ENCODE measurements around the gene ALX3.

ALX3 gene

DNA sequence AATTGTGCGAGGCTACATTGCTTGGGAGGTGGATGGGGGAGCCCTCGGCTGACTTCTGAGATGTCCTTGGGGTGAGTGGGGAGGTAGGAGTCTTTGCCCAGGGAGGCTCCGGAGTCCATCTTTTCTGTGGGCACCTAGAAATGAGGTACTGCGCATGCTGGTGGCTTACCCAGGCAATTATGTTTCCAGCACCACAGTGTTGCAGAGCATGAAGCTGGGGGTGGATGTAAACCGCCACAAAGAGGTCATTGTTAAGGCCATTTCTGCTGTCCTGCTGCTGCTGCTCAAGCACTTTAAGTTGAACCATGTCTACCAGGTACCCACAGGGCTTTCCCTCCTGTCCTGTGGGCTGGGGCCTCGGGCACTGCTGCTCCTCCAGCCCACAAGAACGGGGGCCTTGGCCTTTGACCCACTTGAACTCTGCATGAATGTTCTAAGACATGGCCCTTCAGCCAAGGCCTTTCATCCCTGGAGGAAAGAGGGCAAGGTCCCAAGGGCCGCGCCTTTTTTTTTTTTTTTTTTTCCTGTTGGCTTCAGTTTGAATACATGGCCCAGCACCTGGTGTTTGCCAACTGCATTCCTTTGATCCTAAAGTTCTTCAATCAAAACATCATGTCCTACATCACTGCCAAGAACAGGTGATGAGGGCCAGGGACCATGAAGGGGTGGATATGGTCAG, 21.4 kb downstream of the ALX3 start:
- DNase-seq (ENCODE audit: low spot score): no peak
- in situ Hi-C loops (cut with MboI; ENCODE audit: low pct_unique_long_range_greater_than_20kb, low sequenced_read_pairs, unreplicated experiment): no loop called here
- TF ChIP-seq, protein P1, sequence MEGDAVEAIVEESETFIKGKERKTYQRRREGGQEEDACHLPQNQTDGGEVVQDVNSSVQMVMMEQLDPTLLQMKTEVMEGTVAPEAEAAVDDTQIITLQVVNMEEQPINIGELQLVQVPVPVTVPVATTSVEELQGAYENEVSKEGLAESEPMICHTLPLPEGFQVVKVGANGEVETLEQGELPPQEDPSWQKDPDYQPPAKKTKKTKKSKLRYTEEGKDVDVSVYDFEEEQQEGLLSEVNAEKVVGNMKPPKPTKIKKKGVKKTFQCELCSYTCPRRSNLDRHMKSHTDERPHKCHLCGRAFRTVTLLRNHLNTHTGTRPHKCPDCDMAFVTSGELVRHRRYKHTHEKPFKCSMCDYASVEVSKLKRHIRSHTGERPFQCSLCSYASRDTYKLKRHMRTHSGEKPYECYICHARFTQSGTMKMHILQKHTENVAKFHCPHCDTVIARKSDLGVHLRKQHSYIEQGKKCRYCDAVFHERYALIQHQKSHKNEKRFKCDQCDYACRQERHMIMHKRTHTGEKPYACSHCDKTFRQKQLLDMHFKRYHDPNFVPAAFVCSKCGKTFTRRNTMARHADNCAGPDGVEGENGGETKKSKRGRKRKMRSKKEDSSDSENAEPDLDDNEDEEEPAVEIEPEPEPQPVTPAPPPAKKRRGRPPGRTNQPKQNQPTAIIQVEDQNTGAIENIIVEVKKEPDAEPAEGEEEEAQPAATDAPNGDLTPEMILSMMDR (IDR thresholded peaks at IDR 0.05; ENCODE audit: extremely low read depth, insufficient read depth, missing control alignments): no peak

DNA sequence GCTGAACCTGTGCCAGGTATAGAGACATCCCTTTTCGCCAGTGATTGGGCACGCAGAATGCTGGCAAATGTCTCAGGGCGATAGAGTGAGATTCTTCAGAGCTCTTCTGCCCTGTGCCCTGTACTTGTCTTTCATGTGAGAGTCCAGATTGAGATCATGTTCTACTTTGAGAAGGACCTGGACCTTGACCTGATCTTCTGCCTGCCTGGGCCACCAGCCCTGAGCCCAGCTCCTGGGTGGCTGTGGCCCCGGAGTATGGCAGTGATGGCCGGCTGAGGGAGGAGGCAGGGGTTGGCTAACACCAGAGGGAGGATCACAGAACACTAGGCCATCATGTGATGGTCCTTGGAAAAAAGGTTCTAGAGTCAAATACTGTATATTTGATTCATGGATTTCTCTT, 22.2 kb downstream of the ALX3 start:
- DNase-seq (ENCODE audit: low spot score): no peak
- in situ Hi-C loops (cut with MboI; ENCODE audit: low pct_unique_long_range_greater_than_20kb, low sequenced_read_pairs, unreplicated experiment): no loop called here
- TF ChIP-seq, protein P1 (IDR thresholded peaks at IDR 0.05; ENCODE audit: extremely low read depth, insufficient read depth, missing control alignments): no peak

DNA sequence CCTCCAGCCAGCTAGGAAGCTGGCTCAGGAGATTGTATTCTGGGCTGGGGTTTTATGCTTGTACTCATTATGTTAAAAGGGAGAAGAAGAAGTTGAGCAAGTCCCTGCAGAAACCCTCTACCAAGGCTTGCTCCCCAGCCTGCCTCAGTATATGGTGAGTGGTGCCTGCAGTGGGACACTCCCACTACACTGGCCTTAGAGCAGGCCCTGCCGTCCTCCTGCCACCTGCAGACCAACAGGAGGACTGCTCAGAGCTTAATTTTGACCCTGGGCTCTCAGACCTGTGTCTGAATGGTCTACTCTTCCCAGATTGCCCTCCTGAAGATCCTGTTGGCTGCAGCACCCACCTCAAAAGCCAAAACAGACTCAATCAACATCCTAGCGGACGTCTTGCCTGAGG, 23.0 kb downstream of the ALX3 start:
- TF ChIP-seq, protein P1 (IDR thresholded peaks at IDR 0.05; ENCODE audit: extremely low read depth, insufficient read depth, missing control alignments): no peak
- no peak for DNase-seq (ENCODE audit: low spot score)
- in situ Hi-C loops (cut with MboI; ENCODE audit: low pct_unique_long_range_greater_than_20kb, low sequenced_read_pairs, unreplicated experiment): no loop called here

DNA sequence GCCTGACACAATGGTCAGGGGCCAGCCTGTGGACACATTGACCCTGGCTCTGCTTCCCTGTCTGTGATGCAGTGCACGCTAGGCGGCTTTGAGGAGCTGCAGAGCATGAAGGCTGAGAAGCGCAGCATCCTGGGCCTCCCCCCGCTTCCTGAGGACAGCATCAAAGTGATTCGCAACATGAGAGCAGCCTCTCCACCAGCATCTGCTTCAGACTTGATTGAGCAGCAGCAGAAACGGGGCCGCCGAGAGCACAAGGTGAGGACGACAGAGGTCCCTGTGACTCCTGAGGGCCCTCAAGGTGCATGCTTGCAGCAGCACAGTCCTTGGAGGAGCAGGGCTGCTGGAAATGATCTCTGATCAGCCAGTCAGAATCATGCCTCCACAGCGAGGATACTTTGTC, 27.5 kb downstream of the ALX3 start:
- DNase-seq (ENCODE audit: low spot score): no peak
- TF ChIP-seq, protein P1 (IDR thresholded peaks at IDR 0.05; ENCODE audit: extremely low read depth, insufficient read depth, missing control alignments): no peak
- in situ Hi-C loops (cut with MboI; ENCODE audit: low pct_unique_long_range_greater_than_20kb, low sequenced_read_pairs, unreplicated experiment): no loop called here

DNA sequence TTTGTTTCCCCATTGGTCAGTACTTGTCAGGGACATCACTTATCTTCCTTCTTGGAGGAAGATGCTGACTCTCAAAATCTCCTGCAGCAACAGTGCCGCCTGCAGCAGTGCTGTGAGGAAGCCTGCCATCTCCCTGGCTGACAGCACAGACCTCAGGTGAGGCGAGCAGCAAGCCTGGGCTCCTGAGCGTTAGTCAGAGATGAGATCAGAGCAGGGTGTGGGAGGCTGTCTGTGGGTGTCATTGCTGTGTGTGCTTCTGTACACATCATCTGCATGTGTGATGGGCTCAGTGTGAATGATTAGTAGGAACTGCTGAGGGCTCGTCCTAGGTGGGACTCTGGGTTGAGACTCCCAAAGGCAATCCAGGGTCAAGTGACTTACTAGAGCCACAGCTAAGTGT, 29.9 kb downstream of the ALX3 start:
- in situ Hi-C loops (cut with MboI; ENCODE audit: low pct_unique_long_range_greater_than_20kb, low sequenced_read_pairs, unreplicated experiment): no loop called here
- DNase-seq (ENCODE audit: low spot score): no peak
- TF ChIP-seq, protein P1 (IDR thresholded peaks at IDR 0.05; ENCODE audit: extremely low read depth, insufficient read depth, missing control alignments): no peak

DNA sequence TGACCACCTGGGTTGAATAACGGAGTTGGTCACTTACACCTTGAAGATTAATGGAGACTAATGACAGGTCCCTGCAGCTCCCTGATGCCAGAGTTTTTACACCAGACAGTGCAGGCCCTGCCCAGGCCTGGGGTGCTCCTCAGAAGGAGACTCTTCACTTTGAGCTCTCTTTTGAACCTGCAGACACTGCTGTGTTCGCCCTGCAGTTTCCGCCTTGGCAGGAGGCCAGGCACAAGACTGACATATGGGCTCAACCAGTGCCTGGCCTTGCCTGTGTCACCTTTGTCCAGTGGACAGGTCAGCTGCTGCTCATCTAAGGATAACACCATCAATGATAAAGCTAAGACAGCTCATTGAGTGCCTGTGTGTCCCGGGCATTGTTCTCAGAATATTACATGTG, 30.8 kb downstream of the ALX3 start:
- in situ Hi-C loops (cut with MboI; ENCODE audit: low pct_unique_long_range_greater_than_20kb, low sequenced_read_pairs, unreplicated experiment): no loop called here
- no peak for DNase-seq (ENCODE audit: low spot score)
- TF ChIP-seq, protein P1 (IDR thresholded peaks at IDR 0.05; ENCODE audit: extremely low read depth, insufficient read depth, missing control alignments): no peak

Measured in GM13977 (cell line).